MCF 10A (cell line): ENCODE measurements around the gene TGFBI. TPM values are rescaled to one million over a fixed set of nuclear protein-coding genes. Genes with fewer than 3 reads are reported as not detected.
A peak's percentile ranks its signal among the peaks of the same experiment; 100 is the strongest.

Experiments
- BruUV-seq: library from RNA; stranded (reverse); fragments of 400-500 nt; replicated peaks from 2 replicates; lab custom pipeline; 2021; lab: Mats Ljungman, UMichigan
- CTCF ChIA-PET: fragments of 300-600 bp; sonication (Branson Sonifier 250); formaldehyde crosslinking; extraction: SDS; loops from one replicate; lab custom pipeline; 2021; ENCODE audit warnings: antibody characterized with exemption, inconsistent platforms; lab: Yijun Ruan, JAX
- POLR2A ChIA-PET: fragments of 300-600, 350-650 bp; sonication (Branson Sonifier 250); formaldehyde crosslinking; extraction: SDS; loops from one replicate; lab custom pipeline; 2020; ENCODE audit warnings: antibody characterized with exemption, inconsistent platforms; lab: Yijun Ruan, JAX
- DNase-seq: peaks from one replicate; pipeline ENCODE4 v3.0.0-alpha.2; 2018; ENCODE audit not compliant: unreplicated experiment
- H3K27ac Mint-ChIP-seq: one replicate; pipeline ENCODE4 v1.8.0; 2022; ENCODE audit warnings: mild to moderate bottlenecking, low read depth, mixed read lengths; ENCODE audit not compliant: unreplicated experiment
- H3K27me3 Mint-ChIP-seq: one replicate; pipeline ENCODE4 v1.8.0; 2022; ENCODE audit warnings: mixed read lengths; ENCODE audit not compliant: insufficient read depth, unreplicated experiment
- H3K36me3 Mint-ChIP-seq: one replicate; pipeline ENCODE4 v1.8.0; 2022; ENCODE audit warnings: mild to moderate bottlenecking, moderate library complexity, mixed read lengths; ENCODE audit not compliant: insufficient read depth, unreplicated experiment
- H3K4me1 Mint-ChIP-seq: one replicate; pipeline ENCODE4 v1.8.0; 2022; ENCODE audit warnings: mixed read lengths; ENCODE audit not compliant: insufficient read depth, unreplicated experiment
- H3K4me3 Mint-ChIP-seq: one replicate; pipeline ENCODE4 v1.8.0; 2022; ENCODE audit warnings: mild to moderate bottlenecking, moderate library complexity, mixed read lengths; ENCODE audit not compliant: unreplicated experiment
- H3K9me3 Mint-ChIP-seq: one replicate; pipeline ENCODE4 v1.8.0; 2022; ENCODE audit warnings: mixed read lengths; ENCODE audit not compliant: unreplicated experiment
- intact Hi-C: fragments of 100-400 bp; cut with micrococcal nuclease; formaldehyde crosslinking; loops from 2 replicates; pipeline ENCODE4 v1.14.1; 2022
- total RNA-seq: library from RNA; stranded (reverse); gene quantifications from 2 replicates; pipeline ENCODE4 v1.2.3, GENCODE V29; 2022
- TF ChIP-seq, protein P1 (sequence below): fragments of 200-600 bp; IDR thresholded peaks from one replicate; pipeline ENCODE4 v1.8.0; 2022; ENCODE audit warnings: antibody characterized with exemption, mild to moderate bottlenecking; ENCODE audit not compliant: unreplicated experiment

The TGFBI gene
- total RNA-seq, 1 experiment from 2014 or later = 892 TPM

DNA sequence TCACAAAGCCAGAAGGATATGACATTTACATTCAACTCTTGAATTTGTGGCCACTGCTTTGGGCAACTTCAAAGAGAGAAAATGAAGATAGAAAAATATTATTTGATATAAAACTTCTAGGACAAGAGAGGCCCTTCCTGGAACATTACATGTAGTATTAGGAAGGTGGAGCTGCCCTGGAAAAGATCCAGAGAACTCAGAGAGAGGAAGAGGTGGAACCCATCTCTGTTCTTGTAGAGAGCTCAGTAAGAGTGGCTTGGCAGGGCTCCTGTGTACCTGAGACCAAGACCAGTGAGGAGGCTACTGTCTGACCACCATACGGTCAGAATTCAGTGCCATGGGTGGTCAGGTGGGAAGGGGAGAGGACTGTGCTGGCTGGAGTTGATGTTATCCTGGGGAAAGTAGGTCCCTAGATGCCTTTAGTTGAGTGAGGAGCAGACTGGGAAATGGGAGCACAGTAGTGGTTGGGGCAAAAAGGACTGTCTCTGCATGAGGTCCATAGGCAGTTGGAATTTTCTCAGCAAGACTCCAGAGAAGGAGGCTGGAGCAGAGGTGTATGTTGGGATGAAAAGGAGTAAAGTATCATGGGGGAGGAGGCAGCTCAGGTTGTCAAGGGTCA lies 7.6 kb downstream of the TGFBI start:
- Mint-ChIP-seq H3K27me3 (no peaks in the 10 kb centered on the region), H3K36me3 (peaks cover 97% of the 10 kb centered on the region), H3K4me3 (peak overlapping the region; percentile 30), H3K9me3 (peaks cover 6% of the 10 kb centered on the region), H3K27ac (peak overlapping the region; percentile 76), H3K4me1 (peaks cover 80% of the 10 kb centered on the region)
- BruUV-seq = no TSS peak
- intact Hi-C loops = no loop called here
- DNase-seq = peak; percentile 45
- ChIA-PET POLR2A (interaction anchor here (0.6 to 37.2 kb wide), 17 partner anchors 9 to 1058 kb away, joined by 3 to 1604 read pairs (median 5); partner anchors contain the start of genes SMAD5 and TGFBI), CTCF (interaction anchor here (0.7 to 18.0 kb wide), 12 partner anchors 10 to 175 kb away, joined by 3 to 171 read pairs (median 4); no protein-coding TSS in a partner anchor)
- TF ChIP-seq, protein P1, sequence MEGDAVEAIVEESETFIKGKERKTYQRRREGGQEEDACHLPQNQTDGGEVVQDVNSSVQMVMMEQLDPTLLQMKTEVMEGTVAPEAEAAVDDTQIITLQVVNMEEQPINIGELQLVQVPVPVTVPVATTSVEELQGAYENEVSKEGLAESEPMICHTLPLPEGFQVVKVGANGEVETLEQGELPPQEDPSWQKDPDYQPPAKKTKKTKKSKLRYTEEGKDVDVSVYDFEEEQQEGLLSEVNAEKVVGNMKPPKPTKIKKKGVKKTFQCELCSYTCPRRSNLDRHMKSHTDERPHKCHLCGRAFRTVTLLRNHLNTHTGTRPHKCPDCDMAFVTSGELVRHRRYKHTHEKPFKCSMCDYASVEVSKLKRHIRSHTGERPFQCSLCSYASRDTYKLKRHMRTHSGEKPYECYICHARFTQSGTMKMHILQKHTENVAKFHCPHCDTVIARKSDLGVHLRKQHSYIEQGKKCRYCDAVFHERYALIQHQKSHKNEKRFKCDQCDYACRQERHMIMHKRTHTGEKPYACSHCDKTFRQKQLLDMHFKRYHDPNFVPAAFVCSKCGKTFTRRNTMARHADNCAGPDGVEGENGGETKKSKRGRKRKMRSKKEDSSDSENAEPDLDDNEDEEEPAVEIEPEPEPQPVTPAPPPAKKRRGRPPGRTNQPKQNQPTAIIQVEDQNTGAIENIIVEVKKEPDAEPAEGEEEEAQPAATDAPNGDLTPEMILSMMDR = no peak

DNA sequence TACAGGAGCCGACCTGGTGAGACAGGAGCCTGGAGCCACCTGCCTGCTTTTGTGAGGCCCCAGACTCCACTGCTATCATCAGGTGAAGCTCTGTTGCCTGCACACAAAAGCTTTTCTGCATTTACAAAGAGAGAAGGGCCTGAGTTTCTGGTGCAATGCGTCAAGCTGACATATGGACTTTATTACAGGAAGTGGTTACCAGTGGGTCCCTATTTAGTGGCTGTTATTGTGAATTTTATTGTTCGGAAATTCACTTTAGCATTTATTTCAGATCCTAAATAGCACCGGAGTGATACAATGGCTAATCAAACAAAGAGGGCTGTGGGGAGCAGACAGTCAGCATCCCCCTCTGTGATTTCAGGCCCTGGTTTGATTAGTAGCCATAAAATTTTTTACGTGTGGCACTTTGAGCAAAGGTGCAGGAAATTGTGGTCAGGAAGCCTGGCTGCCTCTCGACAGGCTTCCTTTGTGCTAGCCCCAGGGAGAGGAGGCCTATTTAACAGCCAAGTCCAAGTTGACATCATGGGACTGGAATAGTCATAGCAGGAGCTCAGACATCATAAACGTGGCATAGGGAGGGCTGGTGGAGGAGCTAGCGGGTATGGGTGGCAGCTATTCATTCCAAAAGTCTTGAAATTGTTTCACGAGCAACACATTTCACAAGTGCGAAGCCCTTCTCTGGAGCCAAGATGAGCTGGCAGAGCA lies 8.4 kb downstream of the TGFBI start:
- Mint-ChIP-seq H3K4me1 (peaks cover 77% of the 10 kb centered on the region), H3K4me3 (peak overlapping the region; percentile 48), H3K27me3 (no peaks in the 10 kb centered on the region), H3K9me3 (peaks cover 6% of the 10 kb centered on the region), H3K36me3 (peaks cover 97% of the 10 kb centered on the region), H3K27ac (peak overlapping the region; percentile 76)
- no TSS peak for BruUV-seq
- ChIA-PET CTCF (interaction anchor here (0.7 to 18.0 kb wide), 11 partner anchors 9 to 136 kb away, joined by 3 to 171 read pairs (median 6); partner anchors contain the start of gene TGFBI), POLR2A (interaction anchor here (0.6 to 37.2 kb wide), 19 partner anchors 8 to 308 kb away, joined by 3 to 1604 read pairs (median 4); partner anchors contain the start of genes SMAD5 and TGFBI)
- peak; percentile 89 for DNase-seq
- TF ChIP-seq, protein P1 = no peak
- intact Hi-C loops = no loop called here

DNA sequence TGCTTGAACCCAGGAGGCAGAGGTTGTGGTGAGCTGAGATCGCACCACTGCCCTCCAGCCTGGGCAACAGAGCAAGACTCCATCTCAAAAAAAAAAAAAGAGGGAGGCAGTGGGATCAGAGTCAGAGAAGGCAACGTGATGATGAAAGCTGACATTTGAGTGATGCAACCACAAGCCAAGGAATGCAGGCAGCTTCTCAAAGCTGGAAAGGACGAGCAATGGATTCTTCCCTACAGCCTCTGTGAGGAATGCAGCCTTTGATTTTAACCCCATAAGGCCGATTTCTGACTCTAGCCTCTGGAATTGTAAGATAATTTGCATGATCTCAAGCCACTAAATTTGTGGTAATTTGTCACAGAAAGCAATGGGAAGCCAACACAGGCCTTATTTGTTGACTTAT lies 9.8 kb downstream of the TGFBI start:
- peaks cover 67% of the 10 kb centered on the region for H3K4me1 Mint-ChIP-seq
- no peak overlapping the region for H3K4me3 Mint-ChIP-seq
- ChIA-PET POLR2A (interaction anchor here (0.9 to 37.2 kb wide), 5 partner anchors 19 to 98 kb away, joined by 3 to 1604 read pairs (median 4); partner anchors contain the start of gene TGFBI), CTCF (interaction anchor here (0.7 to 18.0 kb wide), 6 partner anchors 22 to 137 kb away, joined by 3 to 171 read pairs (median 4); no protein-coding TSS in a partner anchor)
- BruUV-seq = no TSS peak
- intact Hi-C loops = no loop called here
- H3K27me3 Mint-ChIP-seq = no peaks in the 10 kb centered on the region
- TF ChIP-seq, protein P1 = no peak
- H3K36me3 Mint-ChIP-seq = peaks cover 100% of the 10 kb centered on the region
- peaks cover 6% of the 10 kb centered on the region for H3K9me3 Mint-ChIP-seq
- DNase-seq = peak; percentile 73
- H3K27ac Mint-ChIP-seq = peak overlapping the region; percentile 76

DNA sequence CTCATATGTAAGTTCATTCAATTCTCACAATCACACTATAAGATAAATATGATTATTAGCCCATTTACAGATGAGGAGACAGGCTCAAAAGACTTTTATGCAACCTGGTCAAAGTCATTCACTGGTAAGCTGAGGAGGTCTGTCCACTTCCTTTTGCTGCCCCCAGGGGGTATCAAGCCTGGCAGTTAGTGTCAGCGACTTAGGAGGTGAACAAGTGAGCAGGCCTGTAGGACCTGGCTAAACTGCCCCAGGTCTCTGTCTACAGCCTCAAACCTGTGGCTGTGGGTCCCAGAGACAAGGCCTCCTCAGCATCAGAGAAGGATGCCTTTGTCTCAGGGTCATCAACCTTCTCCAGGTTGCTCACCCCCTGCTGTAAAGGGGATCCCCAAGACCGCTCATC lies 10.4 kb downstream of the TGFBI start:
- intact Hi-C loops = no loop called here
- no peak overlapping the region for H3K4me3 Mint-ChIP-seq
- POLR2A ChIA-PET = interaction anchor here (0.6 to 37.2 kb wide), 6 partner anchors 19 to 1478 kb away, joined by 3 to 1604 read pairs (median 4); partner anchors contain the start of gene TGFBI
- no peaks in the 10 kb centered on the region for H3K27me3 Mint-ChIP-seq
- H3K27ac Mint-ChIP-seq = no peak overlapping the region
- H3K4me1 Mint-ChIP-seq = peaks cover 62% of the 10 kb centered on the region
- TF ChIP-seq, protein P1 = no peak
- CTCF ChIA-PET = interaction anchor here (0.8 to 18.0 kb wide), 5 partner anchors 23 to 34 kb away, joined by 3 to 171 read pairs (median 13); no protein-coding TSS in a partner anchor
- H3K36me3 Mint-ChIP-seq = peaks cover 100% of the 10 kb centered on the region
- BruUV-seq = no TSS peak
- H3K9me3 Mint-ChIP-seq = peaks cover 6% of the 10 kb centered on the region
- no peak for DNase-seq
